Fibroblast of lung (primary cell): ENCODE measurements around the gene CDCA8. TPM values are rescaled to one million over a fixed set of nuclear protein-coding genes. Genes with fewer than 3 reads are reported as not detected.

Experiments
- DNase-seq, 2 donors: peaks; one replicate each; pipeline versions ENCODE4 v3.0.0 to v3.0.0-alpha.2; 2010; ENCODE audit warnings: low read depth in 2 of 2
- H2AFZ ChIP-seq: 2 replicates; pipeline ENCODE4 v1.5.1; 2012; ENCODE audit warnings: low read length, control low read depth, inconsistent platforms
- H3K27ac ChIP-seq: 2 replicates; pipeline ENCODE4 v1.5.1; 2011; ENCODE audit warnings: low read length, control low read depth; ENCODE audit not compliant: insufficient read depth
- H3K27me3 ChIP-seq: 2 replicates; pipeline ENCODE4 v1.5.1; 2011; ENCODE audit warnings: mild to moderate bottlenecking, low read length; ENCODE audit not compliant: control insufficient read depth, insufficient read depth
- H3K36me3 ChIP-seq: 2 replicates; pipeline ENCODE4 v1.5.1; 2011; ENCODE audit warnings: low read length; ENCODE audit not compliant: control insufficient read depth, insufficient read depth
- H3K4me1 ChIP-seq: 2 replicates; pipeline ENCODE4 v1.5.1; 2011; ENCODE audit warnings: low read length; ENCODE audit not compliant: control insufficient read depth, insufficient read depth; ENCODE audit errors: extremely low read depth
- H3K4me2 ChIP-seq: 2 replicates; pipeline ENCODE4 v1.5.1; 2011; ENCODE audit warnings: low read length, control low read depth; ENCODE audit not compliant: insufficient read depth; ENCODE audit errors: extremely low read depth
- H3K4me3 ChIP-seq, 4 experiments: fragments of 200-600 bp in 1 of 4; sonication (generic) in 1 of 4; replicated peaks in 1 of 4; 2 replicates each; pipeline ENCODE4 v1.5.1; 2011 to 2016; ENCODE audit warnings: low read length in 4 of 4, low read depth in 3 of 4, mild to moderate bottlenecking in 3 of 4, control low read depth in 2 of 4, inconsistent platforms in 1 of 4, mixed read lengths in 1 of 4; ENCODE audit not compliant: insufficient read depth in 1 of 4; ENCODE audit errors: control extremely low read depth in 1 of 4
- H3K79me2 ChIP-seq: 2 replicates; pipeline ENCODE4 v1.5.1; 2012; ENCODE audit warnings: mild to moderate bottlenecking, low read length, inconsistent platforms; ENCODE audit not compliant: control insufficient read depth, insufficient read depth
- H3K9ac ChIP-seq: 2 replicates; pipeline ENCODE4 v1.5.1; 2011; ENCODE audit warnings: mild to moderate bottlenecking, low read length, control low read depth; ENCODE audit not compliant: insufficient read depth
- H3K9me3 ChIP-seq: 2 replicates; pipeline ENCODE4 v1.5.1; 2012; ENCODE audit warnings: low read depth, low read length; ENCODE audit not compliant: control insufficient read depth, insufficient read depth
- H4K20me1 ChIP-seq: 2 replicates; pipeline ENCODE4 v1.5.1; 2011; ENCODE audit warnings: low read length; ENCODE audit not compliant: control insufficient read depth, insufficient read depth; ENCODE audit errors: extremely low read depth
- EZH2 ChIP-seq: IDR thresholded peaks from 2 replicates; pipeline ENCODE4 v1.5.1; 2012; ENCODE audit warnings: low read length, control low read depth, mild to moderate bottlenecking; ENCODE audit errors: missing control alignments
- polyA plus RNA-seq, 2 donors: library from polyadenylated mRNA; depleted of rRNA in 1 of 2; stranded (reverse) in 1 of 2; unstranded in 1 of 2; fragments of >200 nt; gene quantifications; 2 replicates each; pipeline ENCODE4 v1.2.1, GENCODE V29; 2011 to 2012; ENCODE audit warnings: missing spikeins in 1 of 2
- total RNA-seq: library from RNA; depleted of rRNA; stranded (reverse); fragments of >200 nt; gene quantifications from 2 replicates; pipeline ENCODE4 v1.2.1, GENCODE V29; 2014
- TF ChIP-seq, protein P1 (sequence below), 2 donors: IDR thresholded peaks in 1 of 2; conservative IDR thresholded peaks in 1 of 2; 1 replicate in 1 of 2; 2 replicates in 1 of 2; pipeline ENCODE4 v1.5.1; 2011 to 2012; ENCODE audit warnings: low read length in 2 of 2, control low read depth in 1 of 2, inconsistent platforms in 1 of 2, low read depth in 1 of 2, mild to moderate bottlenecking in 1 of 2

The CDCA8 gene
- total and polyA plus RNA-seq, 2 donors (not counting 1 experiment from before 2014, with no cell fraction given) = 3.8 to 9.5 TPM

- Histone ChIP-seq H3K27me3 (peaks cover 5% of the 10 kb centered on the region), H3K4me2 (no peak overlapping the region)
- TF ChIP-seq, protein P1, sequence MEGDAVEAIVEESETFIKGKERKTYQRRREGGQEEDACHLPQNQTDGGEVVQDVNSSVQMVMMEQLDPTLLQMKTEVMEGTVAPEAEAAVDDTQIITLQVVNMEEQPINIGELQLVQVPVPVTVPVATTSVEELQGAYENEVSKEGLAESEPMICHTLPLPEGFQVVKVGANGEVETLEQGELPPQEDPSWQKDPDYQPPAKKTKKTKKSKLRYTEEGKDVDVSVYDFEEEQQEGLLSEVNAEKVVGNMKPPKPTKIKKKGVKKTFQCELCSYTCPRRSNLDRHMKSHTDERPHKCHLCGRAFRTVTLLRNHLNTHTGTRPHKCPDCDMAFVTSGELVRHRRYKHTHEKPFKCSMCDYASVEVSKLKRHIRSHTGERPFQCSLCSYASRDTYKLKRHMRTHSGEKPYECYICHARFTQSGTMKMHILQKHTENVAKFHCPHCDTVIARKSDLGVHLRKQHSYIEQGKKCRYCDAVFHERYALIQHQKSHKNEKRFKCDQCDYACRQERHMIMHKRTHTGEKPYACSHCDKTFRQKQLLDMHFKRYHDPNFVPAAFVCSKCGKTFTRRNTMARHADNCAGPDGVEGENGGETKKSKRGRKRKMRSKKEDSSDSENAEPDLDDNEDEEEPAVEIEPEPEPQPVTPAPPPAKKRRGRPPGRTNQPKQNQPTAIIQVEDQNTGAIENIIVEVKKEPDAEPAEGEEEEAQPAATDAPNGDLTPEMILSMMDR (conservative IDR thresholded peaks at IDR 0.05 in 1 of 2, IDR thresholded peaks at IDR 0.05 in 1 of 2; ENCODE audit: low read depth in 1 of 2, low read length in 2 of 2) = no peak
Observed at GRCh38 chr1:37726751-37727585, 34.7 kb downstream of the CDCA8 start.

GRCh38 chr1:37728416-37728815, 36.1 kb downstream of the CDCA8 start:
- Histone ChIP-seq H3K9ac (no peak overlapping the region), H3K27me3 (peaks cover 6% of the 10 kb centered on the region)
- no peak for TF ChIP-seq EZH2
- TF ChIP-seq, protein P1 (conservative IDR thresholded peaks at IDR 0.05 in 1 of 2, IDR thresholded peaks at IDR 0.05 in 1 of 2; ENCODE audit: low read depth in 1 of 2, low read length in 2 of 2) = no peak

More at GRCh38 chr1:37726751-37727585, 34.7 kb downstream of the CDCA8 start:
- H3K9ac ChIP-seq = no peak overlapping the region
- H3K9me3 ChIP-seq = no peaks in the 10 kb centered on the region
- H3K4me3 ChIP-seq = no peak overlapping the region
- no peak overlapping the region for H2AFZ ChIP-seq
- no peak for DNase-seq
- H3K4me1 ChIP-seq = no peaks in the 10 kb centered on the region
- H3K27ac ChIP-seq = no peak overlapping the region
- H4K20me1 ChIP-seq = no peaks in the 10 kb centered on the region
- H3K79me2 ChIP-seq = no peaks in the 10 kb centered on the region
- no peaks in the 10 kb centered on the region for H3K36me3 ChIP-seq

DNA sequence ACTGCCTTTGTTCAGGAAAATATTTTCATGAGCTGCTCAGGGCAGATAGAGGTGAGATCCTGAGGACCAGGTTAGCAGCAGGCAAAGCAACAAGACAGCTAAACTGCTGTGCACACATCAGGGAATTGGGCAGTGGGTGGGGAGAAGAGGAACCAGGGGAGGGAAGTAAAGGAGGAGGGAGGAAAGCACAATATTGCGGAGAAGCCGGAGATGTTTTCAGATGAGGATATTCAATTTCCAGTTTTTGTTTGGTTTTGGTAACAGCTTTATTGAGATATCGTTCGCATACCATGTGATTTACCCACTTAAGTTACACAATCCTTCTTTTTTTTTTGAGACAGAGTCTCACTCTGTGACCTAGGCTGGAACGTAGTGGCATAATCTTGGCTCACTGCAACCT, 38.1 kb downstream of the CDCA8 start:
- Histone ChIP-seq H3K79me2 (no peaks in the 10 kb centered on the region), H3K9me3 (no peaks in the 10 kb centered on the region), H3K4me1 (no peaks in the 10 kb centered on the region), H3K4me2 (no peak overlapping the region), H3K27me3 (peaks cover 14% of the 10 kb centered on the region), H2AFZ (no peak overlapping the region), H3K9ac (no peak overlapping the region), H3K4me3 (no peak overlapping the region), H4K20me1 (no peaks in the 10 kb centered on the region), H3K27ac (no peak overlapping the region), H3K36me3 (no peaks in the 10 kb centered on the region)
- no peak for DNase-seq
- no peak for TF ChIP-seq EZH2
- TF ChIP-seq, protein P1 (conservative IDR thresholded peaks at IDR 0.05 in 1 of 2, IDR thresholded peaks at IDR 0.05 in 1 of 2; ENCODE audit: low read depth in 1 of 2, low read length in 2 of 2) = no peak

More at GRCh38 chr1:37728416-37728815, 36.1 kb downstream of the CDCA8 start:
- no peak overlapping the region for H2AFZ ChIP-seq
- no peaks in the 10 kb centered on the region for H3K36me3 ChIP-seq
- DNase-seq = no peak
- H4K20me1 ChIP-seq = no peaks in the 10 kb centered on the region
- H3K4me3 ChIP-seq = no peak overlapping the region
- no peak overlapping the region for H3K4me2 ChIP-seq
- H3K4me1 ChIP-seq = no peaks in the 10 kb centered on the region
- H3K79me2 ChIP-seq = no peaks in the 10 kb centered on the region
- H3K9me3 ChIP-seq = no peaks in the 10 kb centered on the region
- H3K27ac ChIP-seq = no peak overlapping the region
